Measurements from ENCODE around the gene VMAC. TPM values are rescaled to one million over a fixed set of nuclear protein-coding genes. Genes with fewer than 3 reads are reported as not detected.

Gene VMAC
- total and polyA plus RNA-seq, 2 of the 13 experiments (the other 11 are each of a cell fraction or from before 2014, with no cell fraction given), result 2.4 TPM

GRCh38 chr19:5908773-5909442 is 4.2 kb downstream of the VMAC start (continued):
- TF ChIP-seq, protein P1, sequence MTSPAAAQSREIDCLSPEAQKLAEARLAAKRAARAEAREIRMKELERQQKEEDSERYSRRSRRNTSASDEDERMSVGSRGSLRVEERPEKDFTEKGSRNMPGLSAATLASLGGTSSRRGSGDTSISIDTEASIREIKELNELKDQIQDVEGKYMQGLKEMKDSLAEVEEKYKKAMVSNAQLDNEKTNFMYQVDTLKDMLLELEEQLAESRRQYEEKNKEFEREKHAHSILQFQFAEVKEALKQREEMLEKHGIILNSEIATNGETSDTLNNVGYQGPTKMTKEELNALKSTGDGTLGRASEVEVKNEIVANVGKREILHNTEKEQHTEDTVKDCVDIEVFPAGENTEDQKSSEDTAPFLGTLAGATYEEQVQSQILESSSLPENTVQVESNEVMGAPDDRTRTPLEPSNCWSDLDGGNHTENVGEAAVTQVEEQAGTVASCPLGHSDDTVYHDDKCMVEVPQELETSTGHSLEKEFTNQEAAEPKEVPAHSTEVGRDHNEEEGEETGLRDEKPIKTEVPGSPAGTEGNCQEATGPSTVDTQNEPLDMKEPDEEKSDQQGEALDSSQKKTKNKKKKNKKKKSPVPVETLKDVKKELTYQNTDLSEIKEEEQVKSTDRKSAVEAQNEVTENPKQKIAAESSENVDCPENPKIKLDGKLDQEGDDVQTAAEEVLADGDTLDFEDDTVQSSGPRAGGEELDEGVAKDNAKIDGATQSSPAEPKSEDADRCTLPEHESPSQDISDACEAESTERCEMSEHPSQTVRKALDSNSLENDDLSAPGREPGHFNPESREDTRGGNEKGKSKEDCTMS (CRISPR knock-in tag; conservative IDR thresholded peaks at IDR 0.05), result no peak
- TF ChIP-seq ZKSCAN1 (IDR thresholded peaks at IDR 0.05; ENCODE audit: low read length) (no peak), ZNF441 (CRISPR knock-in tag; IDR thresholded peaks at IDR 0.05; ENCODE audit: borderline replicate concordance) (no peak), MIXL1 (CRISPR knock-in tag; IDR thresholded peaks at IDR 0.05) (peak; percentile 70), KDM5A (IDR thresholded peaks at IDR 0.05; ENCODE audit: borderline replicate concordance, low read length) (no peak), SNAPC2 (CRISPR knock-in tag; IDR thresholded peaks at IDR 0.05) (no peak), EED (CRISPR knock-in tag; IDR thresholded peaks at IDR 0.05) (no peak), AGO1 (IDR thresholded peaks at IDR 0.05; ENCODE audit: low read depth, low read length, poor library complexity, severe bottlenecking) (no peak), NFATC3 (CRISPR knock-in tag; IDR thresholded peaks at IDR 0.05) (no peak), CREB3 (CRISPR knock-in tag; IDR thresholded peaks at IDR 0.05) (no peak), NONO (IDR thresholded peaks at IDR 0.05) (no peak), NONO (CRISPR knock-in tag; conservative IDR thresholded peaks at IDR 0.05) (peak; percentile 64; the same call in 1 of the 2 replicates), ZNF503 (CRISPR knock-in tag; IDR thresholded peaks at IDR 0.05) (peak; percentile 58; the same call in 1 of the 2 replicates), CBFB (CRISPR knock-in tag; IDR thresholded peaks at IDR 0.05) (0 out of 2 replicates have a peak, but pooled peaks have one; percentile 19), ZNF143 (CRISPR knock-in tag; IDR thresholded peaks at IDR 0.05) (no peak)
- TF ChIP-seq, protein P2, sequence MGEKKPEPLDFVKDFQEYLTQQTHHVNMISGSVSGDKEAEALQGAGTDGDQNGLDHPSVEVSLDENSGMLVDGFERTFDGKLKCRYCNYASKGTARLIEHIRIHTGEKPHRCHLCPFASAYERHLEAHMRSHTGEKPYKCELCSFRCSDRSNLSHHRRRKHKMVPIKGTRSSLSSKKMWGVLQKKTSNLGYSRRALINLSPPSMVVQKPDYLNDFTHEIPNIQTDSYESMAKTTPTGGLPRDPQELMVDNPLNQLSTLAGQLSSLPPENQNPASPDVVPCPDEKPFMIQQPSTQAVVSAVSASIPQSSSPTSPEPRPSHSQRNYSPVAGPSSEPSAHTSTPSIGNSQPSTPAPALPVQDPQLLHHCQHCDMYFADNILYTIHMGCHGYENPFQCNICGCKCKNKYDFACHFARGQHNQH (CRISPR knock-in tag; IDR thresholded peaks at IDR 0.05), result no peak
- TF ChIP-seq, protein P3, sequence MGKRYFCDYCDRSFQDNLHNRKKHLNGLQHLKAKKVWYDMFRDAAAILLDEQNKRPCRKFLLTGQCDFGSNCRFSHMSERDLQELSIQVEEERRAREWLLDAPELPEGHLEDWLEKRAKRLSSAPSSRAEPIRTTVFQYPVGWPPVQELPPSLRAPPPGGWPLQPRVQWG (CRISPR knock-in tag; IDR thresholded peaks at IDR 0.05; ENCODE audit: borderline replicate concordance, low read depth), result no peak
- TF ChIP-seq, protein P4, sequence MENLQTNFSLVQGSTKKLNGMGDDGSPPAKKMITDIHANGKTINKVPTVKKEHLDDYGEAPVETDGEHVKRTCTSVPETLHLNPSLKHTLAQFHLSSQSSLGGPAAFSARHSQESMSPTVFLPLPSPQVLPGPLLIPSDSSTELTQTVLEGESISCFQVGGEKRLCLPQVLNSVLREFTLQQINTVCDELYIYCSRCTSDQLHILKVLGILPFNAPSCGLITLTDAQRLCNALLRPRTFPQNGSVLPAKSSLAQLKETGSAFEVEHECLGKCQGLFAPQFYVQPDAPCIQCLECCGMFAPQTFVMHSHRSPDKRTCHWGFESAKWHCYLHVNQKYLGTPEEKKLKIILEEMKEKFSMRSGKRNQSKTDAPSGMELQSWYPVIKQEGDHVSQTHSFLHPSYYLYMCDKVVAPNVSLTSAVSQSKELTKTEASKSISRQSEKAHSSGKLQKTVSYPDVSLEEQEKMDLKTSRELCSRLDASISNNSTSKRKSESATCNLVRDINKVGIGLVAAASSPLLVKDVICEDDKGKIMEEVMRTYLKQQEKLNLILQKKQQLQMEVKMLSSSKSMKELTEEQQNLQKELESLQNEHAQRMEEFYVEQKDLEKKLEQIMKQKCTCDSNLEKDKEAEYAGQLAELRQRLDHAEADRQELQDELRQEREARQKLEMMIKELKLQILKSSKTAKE (CRISPR knock-in tag; IDR thresholded peaks at IDR 0.05; ENCODE audit: borderline replicate concordance), result peak; percentile 25; the same call in 1 of the 2 replicates
